22Rv1 (cell line): ENCODE data around the gene TBC1D22A.

Experiments
- H3K27ac ChIP-seq: fragments of 450-650 bp; 2 replicates; pipeline ENCODE4 v1.5.1; 2017
- ZFX ChIP-seq: fragments of 450-650 bp; IDR thresholded peaks from 2 replicates; pipeline ENCODE4 v1.6.1; 2017; ENCODE audit warnings: antibody characterized with exemption, borderline replicate concordance
- TF ChIP-seq, protein P1 (sequence below): fragments of 450-650 bp; IDR thresholded peaks from 2 replicates; pipeline ENCODE4 v1.5.1; 2017; ENCODE audit warnings: mild to moderate bottlenecking

The TBC1D22A gene

DNA sequence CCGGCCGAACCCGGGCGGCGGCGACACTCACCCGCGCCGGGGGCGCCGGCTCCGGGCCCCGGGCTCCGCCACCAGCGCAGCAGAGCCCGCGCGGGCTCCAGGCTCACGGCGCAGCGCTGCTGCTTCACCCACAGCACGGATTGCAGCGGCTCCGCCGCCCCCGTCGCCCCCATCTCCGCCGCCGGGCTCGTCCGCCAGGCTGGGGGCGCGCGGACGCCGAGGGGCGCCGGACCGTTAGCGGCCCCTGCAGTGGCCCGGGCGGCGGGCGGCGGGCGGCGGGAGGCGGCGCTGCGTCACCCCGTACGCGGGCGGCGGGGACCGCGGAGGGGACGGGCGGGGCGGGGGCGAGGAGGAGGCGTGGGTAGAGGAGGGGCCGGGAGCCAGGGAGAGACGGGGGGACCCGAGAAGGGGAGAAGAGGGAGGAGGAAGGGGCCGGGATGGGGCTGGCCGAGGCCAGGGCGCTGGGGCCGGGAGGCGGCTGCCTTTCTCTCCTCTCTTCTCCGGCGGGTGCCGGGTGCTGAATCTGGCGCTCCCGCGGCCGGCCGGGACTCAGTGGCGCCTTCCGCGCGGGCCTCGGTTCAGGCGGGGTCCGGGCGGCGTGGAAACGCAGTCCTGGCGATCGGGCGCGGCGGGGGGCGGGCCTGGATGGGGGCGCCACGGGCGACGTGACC lies 24.3 kb upstream of the TBC1D22A start, which contains the start of gene CERK:
CERK (minus strand) TSS at position 277 of the 671 bp plus-strand sequence; CDS start at position 173, 104 bp downstream.
- no peak for TF ChIP-seq ZFX
- TF ChIP-seq, protein P1, sequence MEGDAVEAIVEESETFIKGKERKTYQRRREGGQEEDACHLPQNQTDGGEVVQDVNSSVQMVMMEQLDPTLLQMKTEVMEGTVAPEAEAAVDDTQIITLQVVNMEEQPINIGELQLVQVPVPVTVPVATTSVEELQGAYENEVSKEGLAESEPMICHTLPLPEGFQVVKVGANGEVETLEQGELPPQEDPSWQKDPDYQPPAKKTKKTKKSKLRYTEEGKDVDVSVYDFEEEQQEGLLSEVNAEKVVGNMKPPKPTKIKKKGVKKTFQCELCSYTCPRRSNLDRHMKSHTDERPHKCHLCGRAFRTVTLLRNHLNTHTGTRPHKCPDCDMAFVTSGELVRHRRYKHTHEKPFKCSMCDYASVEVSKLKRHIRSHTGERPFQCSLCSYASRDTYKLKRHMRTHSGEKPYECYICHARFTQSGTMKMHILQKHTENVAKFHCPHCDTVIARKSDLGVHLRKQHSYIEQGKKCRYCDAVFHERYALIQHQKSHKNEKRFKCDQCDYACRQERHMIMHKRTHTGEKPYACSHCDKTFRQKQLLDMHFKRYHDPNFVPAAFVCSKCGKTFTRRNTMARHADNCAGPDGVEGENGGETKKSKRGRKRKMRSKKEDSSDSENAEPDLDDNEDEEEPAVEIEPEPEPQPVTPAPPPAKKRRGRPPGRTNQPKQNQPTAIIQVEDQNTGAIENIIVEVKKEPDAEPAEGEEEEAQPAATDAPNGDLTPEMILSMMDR = no peak
- peak within 1 kb of the TSS; percentile 40 for H3K27ac ChIP-seq

DNA sequence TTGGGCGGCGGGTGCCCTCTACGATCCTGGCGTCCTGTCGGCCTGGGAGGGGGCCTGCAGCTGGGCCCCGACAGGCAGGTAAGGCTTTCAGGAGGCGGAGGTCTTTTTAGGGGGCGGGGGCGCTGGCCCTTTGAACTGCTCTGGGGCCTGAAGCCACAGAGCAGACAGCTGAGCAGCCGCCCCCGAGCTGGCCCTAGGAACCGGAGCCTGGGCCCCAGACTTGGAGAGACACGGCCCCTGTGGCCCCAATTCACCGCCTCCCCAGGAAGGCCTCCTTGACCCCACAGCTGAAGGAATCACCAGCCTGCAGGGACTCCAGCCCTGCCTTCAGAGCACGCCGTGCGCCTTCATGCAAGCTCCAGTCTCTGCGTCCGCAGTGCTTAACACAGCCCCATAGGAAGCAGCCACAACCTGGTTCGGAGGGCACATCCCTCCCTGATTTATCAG lies 23.8 kb upstream of the TBC1D22A start:
- peak overlapping the region; percentile 40 for H3K27ac ChIP-seq
- TF ChIP-seq, protein P1 = no peak
- no peak for TF ChIP-seq ZFX

DNA sequence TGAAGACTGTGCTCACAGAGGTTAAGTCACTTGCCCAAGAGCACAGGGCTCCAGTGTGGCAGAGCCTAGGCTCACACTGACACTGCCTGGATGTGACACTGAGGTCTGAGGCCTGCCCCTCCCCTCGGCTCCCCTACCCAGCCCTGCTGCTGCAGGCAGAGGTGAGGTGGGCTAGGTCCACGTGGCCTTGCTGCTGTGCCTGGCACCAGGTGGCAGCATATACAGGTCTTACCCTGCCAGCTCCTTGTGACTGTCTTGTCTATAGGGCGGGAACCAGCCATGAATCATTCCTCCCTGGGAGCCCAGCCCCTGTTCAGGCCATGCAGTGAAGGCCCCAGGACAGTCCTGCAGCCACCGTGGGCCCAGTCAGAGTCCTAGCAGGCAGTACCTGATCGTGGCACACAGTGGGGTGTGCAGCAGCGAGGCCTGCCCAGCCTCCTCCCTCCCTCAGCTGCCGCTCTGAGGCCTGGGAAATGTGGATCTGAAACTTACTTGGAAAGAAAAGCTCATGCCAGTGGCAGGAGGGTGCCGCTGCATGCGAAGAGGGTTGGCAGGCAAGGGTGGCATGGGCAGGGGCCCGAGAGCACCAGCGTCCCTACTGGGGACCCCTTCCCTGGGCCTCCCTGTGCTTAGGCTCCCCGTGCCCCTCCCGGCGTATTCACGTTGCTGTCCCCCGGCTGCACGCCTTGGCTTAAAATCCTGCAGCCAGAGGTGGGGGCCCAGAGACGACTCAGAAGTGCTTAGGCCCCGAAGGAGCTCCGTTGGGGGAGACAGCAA lies 23.2 kb upstream of the TBC1D22A start:
- H3K27ac ChIP-seq = peak overlapping the region; percentile 40
- TF ChIP-seq, protein P1 = peak; percentile 59
- no peak for TF ChIP-seq ZFX

DNA sequence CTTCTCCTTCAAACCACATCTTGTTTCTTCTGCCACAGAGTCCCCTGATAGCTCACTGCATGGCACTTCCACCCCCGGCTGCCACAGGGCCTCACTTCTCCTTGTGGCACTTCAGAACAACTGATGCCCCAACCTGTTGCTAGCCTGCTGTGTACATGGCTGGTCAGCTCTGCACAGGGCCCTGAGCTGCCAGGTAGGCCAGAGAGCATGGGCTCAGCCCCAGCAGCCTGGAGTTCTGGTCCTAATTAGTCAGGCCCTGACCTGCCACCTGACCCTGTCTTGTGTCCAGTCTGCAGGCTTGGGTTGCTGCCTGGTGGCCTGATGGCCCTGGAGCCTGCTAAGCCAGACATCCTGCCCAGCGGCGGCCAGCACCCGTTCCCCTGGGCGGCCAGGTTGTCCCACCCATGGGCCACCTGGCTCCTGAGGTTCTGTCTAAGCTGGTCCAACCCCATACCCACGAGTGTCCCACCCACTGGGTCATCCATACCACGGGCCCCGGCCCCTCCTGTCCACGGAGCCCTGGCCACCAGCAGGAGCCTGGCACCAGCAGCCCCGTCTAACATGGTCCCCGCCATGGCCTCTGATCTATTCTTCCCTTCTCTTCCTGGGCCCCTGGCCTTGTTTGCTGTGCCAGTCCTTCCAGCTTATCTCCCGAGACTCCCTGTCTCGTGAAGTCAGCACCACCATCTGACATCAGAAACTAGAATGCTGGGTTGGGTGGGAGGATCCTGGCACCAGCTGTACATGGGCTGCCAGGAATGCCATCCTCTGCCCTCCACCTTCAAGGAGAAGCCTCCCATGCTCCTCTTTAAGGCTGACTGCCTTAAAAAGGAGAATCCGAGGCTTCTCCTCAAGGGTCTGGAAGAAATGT lies 21.3 kb upstream of the TBC1D22A start:
- H3K27ac ChIP-seq = no peak overlapping the region
- TF ChIP-seq ZFX = no peak
- TF ChIP-seq, protein P1 = no peak

DNA sequence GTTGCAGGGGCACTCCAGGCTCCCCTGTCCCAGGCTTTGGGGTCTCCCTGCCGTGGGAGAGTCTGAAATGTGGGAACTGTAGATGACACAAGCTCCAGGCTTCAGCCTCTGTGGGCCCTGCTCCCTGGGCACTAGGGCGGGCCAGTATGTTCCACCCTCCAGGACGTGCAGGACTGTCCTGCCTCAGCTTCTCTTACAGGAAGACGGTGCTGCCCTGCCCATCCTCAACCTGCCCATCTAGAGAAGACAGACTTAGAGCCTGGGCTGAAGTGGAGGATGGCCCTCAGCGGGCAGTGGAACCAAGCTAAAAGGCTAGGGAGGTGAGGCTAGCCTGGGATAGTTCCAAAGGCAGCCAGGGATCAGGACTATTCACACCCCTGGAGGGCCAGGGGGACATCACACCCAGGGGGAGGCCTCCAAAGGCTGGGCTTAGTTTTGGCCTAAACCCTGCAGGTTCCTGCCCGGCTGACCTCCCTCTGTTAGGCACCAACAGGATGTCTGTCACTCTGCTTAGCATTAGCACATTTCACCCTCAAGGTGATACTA lies 20.4 kb upstream of the TBC1D22A start:
- TF ChIP-seq, protein P1 = no peak
- TF ChIP-seq ZFX = no peak
- peak overlapping the region; percentile 64 for H3K27ac ChIP-seq

DNA sequence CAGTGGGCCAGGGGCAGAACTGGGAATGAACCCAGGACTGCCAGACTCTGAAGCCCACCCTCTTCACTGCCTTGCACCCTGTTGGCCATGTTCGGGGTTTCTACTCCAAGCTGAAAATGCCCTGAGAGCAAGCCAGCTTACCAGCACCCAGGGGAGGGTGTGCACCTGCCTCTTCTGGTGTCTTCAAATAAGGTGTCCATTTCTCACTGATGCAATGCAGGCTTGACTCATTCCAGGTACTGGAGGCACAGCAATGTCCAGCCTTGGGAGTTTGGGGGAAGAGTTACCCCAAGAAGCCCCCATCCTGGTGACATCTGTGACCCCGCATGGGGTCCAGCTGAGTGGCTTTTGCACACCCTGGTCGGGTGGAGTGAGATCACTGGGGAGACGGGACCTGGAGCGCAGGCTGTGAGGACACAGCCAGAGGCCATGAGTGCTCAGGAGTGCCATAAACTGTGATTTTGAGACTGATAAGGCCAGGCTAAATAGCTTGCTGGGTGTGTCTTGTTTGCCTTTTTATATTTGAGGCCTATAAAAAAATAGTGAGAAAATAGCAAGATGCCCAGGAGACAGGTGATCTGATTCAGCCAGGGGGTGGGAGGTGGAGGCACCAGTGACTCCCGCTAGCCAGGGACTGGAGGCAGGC lies 19.8 kb upstream of the TBC1D22A start:
- peak overlapping the region; percentile 64 for H3K27ac ChIP-seq
- TF ChIP-seq, protein P1 = no peak
- no peak for TF ChIP-seq ZFX
